Frontal cortex (tissue), 4 donors: ENCODE measurements around the gene RHCE. TPM values are rescaled to one million over a fixed set of nuclear protein-coding genes. Genes with fewer than 3 reads are reported as not detected.
"Not testable (repeated sequence)": the region's sequence is repeated elsewhere in the genome, so short reads cannot be mapped to it uniquely, and the experiment has no call there.

ENCODE experiments used
- DNase-seq, 2 donors: peaks; one replicate each; pipeline ENCODE4 v3.0.0; 2012; ENCODE audit warnings: low spot score in 2 of 2
- FAIRE-seq: peaks from 2 replicates; lab custom pipeline; 2012; peaks lifted over from hg19 to GRCh38; lab: Jason Lieb, UNC
- total RNA-seq: library from RNA; depleted of rRNA; stranded (reverse); fragments of >200 nt; gene quantifications from one replicate; pipeline ENCODE4 v1.2.3, GENCODE V29; 2014
- donor health status: control.
- donor health status: control.
- donor health status: control.

The RHCE gene
- total RNA-seq, 1 donor from 2014 or later = under 0.01 TPM

DNA sequence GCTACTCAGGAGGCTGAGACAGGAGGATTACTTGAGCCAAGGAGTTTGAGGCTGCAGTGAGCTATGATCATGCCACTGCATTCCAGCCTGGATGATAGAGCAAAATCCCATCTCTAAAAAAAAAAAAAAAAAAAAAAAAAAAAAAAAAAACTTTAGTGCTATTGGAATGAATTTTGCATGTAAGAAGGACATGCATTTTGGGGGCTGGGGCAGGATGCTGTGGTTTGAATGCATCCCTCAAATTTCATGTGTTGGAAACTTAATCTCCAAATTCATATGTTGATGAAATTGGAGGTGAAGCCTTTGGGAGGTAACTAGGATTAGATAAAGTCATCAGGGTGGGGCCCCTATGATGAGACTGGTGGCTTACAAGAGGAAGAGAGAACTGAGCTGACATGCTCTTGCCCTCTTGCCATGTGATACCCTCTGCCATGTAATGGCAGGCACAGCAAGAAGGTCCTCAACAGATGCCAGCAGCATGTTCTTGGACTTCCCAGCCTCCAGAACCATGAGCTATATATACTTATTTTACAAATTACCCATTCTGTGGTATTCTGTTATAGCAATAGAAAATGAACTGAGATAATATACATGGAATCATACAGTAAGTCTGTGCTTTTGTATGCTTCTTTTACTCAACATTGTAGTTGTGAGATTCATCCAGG, 107.7 kb downstream of the RHCE start:
- not testable (repeated sequence) for FAIRE-seq, DNase-seq

Other genes starting within 250 kb of the RHCE start
- 34.2 TPM for gene SYF2, start 188.3 kb downstream of the RHCE start, total RNA-seq
- gene RSRP1, start 173.4 kb downstream of the RHCE start, total RNA-seq = 48.5 TPM
- gene RHD, start 148.3 kb downstream of the RHCE start, total RNA-seq = 0.41 TPM
- gene TMEM50A, start 82.5 kb downstream of the RHCE start, total RNA-seq = 186 TPM
- gene MACO1, start 10.1 kb upstream of the RHCE start, total RNA-seq = 103 TPM
- gene LDLRAP1, start 122.8 kb upstream of the RHCE start, total RNA-seq = 1.6 TPM
- 5.3 TPM for gene MAN1C1, start 196.0 kb upstream of the RHCE start, total RNA-seq